SK-N-SH (cell line): ENCODE results near the gene HSPE1. TPM values are rescaled to one million over a fixed set of nuclear protein-coding genes. Genes with fewer than 3 reads are reported as not detected.
A peak's percentile ranks its signal among the peaks of the same experiment; 100 is the strongest.

ENCODE experiments used
- CTCF ChIA-PET: fragments of 300-600, 350-600 bp; formaldehyde crosslinking; extraction: SDS; loops from one replicate; lab custom pipeline; 2021; lab: Yijun Ruan, JAX
- POLR2A ChIA-PET: fragments of 350-600 bp; sonication (Branson Sonifier 250); formaldehyde crosslinking; extraction: SDS; loops from one replicate; lab custom pipeline; 2020; ENCODE audit warnings: antibody characterized with exemption, inconsistent platforms; lab: Yijun Ruan, JAX
- DNase-seq: peaks from one replicate; pipeline ENCODE4 v3.0.0; 2012
- H2AFZ ChIP-seq: fragments of 200-600 bp; sonication (generic); 2 replicates; pipeline ENCODE4 v1.8.1; 2016; ENCODE audit warnings: antibody characterized with exemption, mild to moderate bottlenecking, low read depth
- H3F3A ChIP-seq: fragments of 200-600 bp; sonication (generic); replicated peaks from 2 replicates; pipeline ENCODE3; 2016; ENCODE audit warnings: antibody characterized with exemption, mild to moderate bottlenecking; ENCODE audit not compliant: insufficient read depth
- H3K27ac ChIP-seq, 2 experiments: fragments of 200-500 bp in 1 of 2; fragments of 200-600 bp in 1 of 2; sonication (Bioruptor generic) in 1 of 2; sonication (generic), shearing (Covaris generic) in 1 of 2; 2 replicates each; pipeline versions ENCODE4 v1.5.1 to v1.6.1; 2014 to 2016; ENCODE audit warnings: low read depth in 2 of 2, inconsistent platforms in 1 of 2, low read length in 1 of 2, mild to moderate bottlenecking in 1 of 2, mixed read lengths in 1 of 2
- H3K27me3 ChIP-seq: fragments of 200-600 bp; sonication (generic), shearing (Covaris generic); 2 replicates; pipeline ENCODE4 v1.6.1; 2016; ENCODE audit warnings: mixed run types; ENCODE audit not compliant: insufficient read depth
- H3K36me3 ChIP-seq, 2 experiments: fragments of 200-500 bp in 1 of 2; fragments of 200-600 bp in 1 of 2; sonication (Bioruptor generic) in 1 of 2; sonication (generic) in 1 of 2; replicated peaks in 1 of 2; 2 replicates each; pipeline versions ENCODE3 to v1.5.1; 2014 to 2016; ENCODE audit warnings: low read length in 1 of 2, mild to moderate bottlenecking in 1 of 2; ENCODE audit not compliant: insufficient read depth in 2 of 2, control insufficient read depth in 1 of 2
- H3K4me1 ChIP-seq, 2 experiments: fragments of 200-500 bp in 1 of 2; fragments of 200-600 bp in 1 of 2; sonication (Bioruptor generic) in 1 of 2; sonication (generic), shearing (Covaris generic) in 1 of 2; 2 replicates each; pipeline versions ENCODE4 v1.5.1 to v1.6.1; 2014 to 2016; ENCODE audit warnings: low read depth in 1 of 2, low read length in 1 of 2, mixed run types in 1 of 2; ENCODE audit not compliant: insufficient read depth in 2 of 2, control insufficient read depth in 1 of 2
- H3K4me2 ChIP-seq: fragments of 200-600 bp; sonication (generic), shearing (Covaris generic); 2 replicates; pipeline ENCODE4 v1.6.1; 2017; ENCODE audit warnings: mixed run types
- H3K4me3 ChIP-seq, 2 experiments: fragments of 200-500 bp in 1 of 2; fragments of 200-600 bp in 1 of 2; sonication (Bioruptor generic) in 1 of 2; sonication (generic), shearing (Covaris generic) in 1 of 2; 2 replicates each; pipeline versions ENCODE4 v1.5.1 to v1.8.1; 2014 to 2016; ENCODE audit warnings: low read depth in 2 of 2, inconsistent platforms in 1 of 2, low read length in 1 of 2, mild to moderate bottlenecking in 1 of 2, mixed read lengths in 1 of 2, moderate library complexity in 1 of 2
- H3K79me2 ChIP-seq: fragments of 200-600 bp; sonication (generic); 2 replicates; pipeline ENCODE4 v1.8.1; 2017; ENCODE audit warnings: mild to moderate bottlenecking; ENCODE audit not compliant: insufficient read depth
- H3K9ac ChIP-seq: fragments of 200-600 bp; sonication (generic); 2 replicates; pipeline ENCODE4 v1.6.1; 2017; ENCODE audit warnings: mixed run types
- H3K9me2 ChIP-seq: fragments of 200-600 bp; sonication (generic); 2 replicates; pipeline ENCODE4 v1.6.1; 2017; ENCODE audit warnings: mixed run types
- H3K9me3 ChIP-seq: fragments of 200-600 bp; sonication (generic); 2 replicates; pipeline ENCODE4 v1.6.1; 2017; ENCODE audit warnings: mixed run types, mild to moderate bottlenecking, moderate library complexity
- H4K20me1 ChIP-seq: fragments of 200-600 bp; sonication (generic); 2 replicates; pipeline ENCODE4 v1.6.1; 2017; ENCODE audit warnings: mild to moderate bottlenecking, mixed run types; ENCODE audit not compliant: insufficient read depth
- CHD2 ChIP-seq: fragments of 150-350 bp; IDR thresholded peaks from 2 replicates; pipeline ENCODE4 v1.6.1; 2018; ENCODE audit warnings: low read length; ENCODE audit not compliant: partially characterized antibody
- ELF1 ChIP-seq: IDR thresholded peaks from 2 replicates; pipeline ENCODE4 v1.4.0; 2012
- EZH2phosphoT487 ChIP-seq: fragments of 200-600 bp; sonication (generic); IDR thresholded peaks from 2 replicates; pipeline ENCODE4 v1.6.1; 2017; ENCODE audit warnings: low read depth, mixed run types, mild to moderate bottlenecking, antibody characterized with exemption, moderate library complexity, borderline replicate concordance
- FOSL2 ChIP-seq: IDR thresholded peaks from 2 replicates; pipeline ENCODE4 v1.4.0; 2012; ENCODE audit warnings: low read depth, mild to moderate bottlenecking, moderate library complexity, borderline replicate concordance
- GABPA ChIP-seq: IDR thresholded peaks from 2 replicates; pipeline ENCODE4 v1.4.0; 2012; ENCODE audit warnings: low read depth, mild to moderate bottlenecking
- JUND ChIP-seq: IDR thresholded peaks from 2 replicates; pipeline ENCODE4 v1.4.0; 2012
- MEF2A ChIP-seq: IDR thresholded peaks from 2 replicates; pipeline ENCODE4 v1.4.0; 2012; ENCODE audit warnings: low read depth, borderline replicate concordance
- MXI1 ChIP-seq: IDR thresholded peaks from 2 replicates; pipeline ENCODE4 v1.6.1; 2012; ENCODE audit warnings: mild to moderate bottlenecking, low read depth, low read length, improper control_type of control experiment
- NFIC ChIP-seq: IDR thresholded peaks from 2 replicates; pipeline ENCODE4 v1.4.0; 2012; ENCODE audit warnings: borderline replicate concordance
- NRF1 ChIP-seq: IDR thresholded peaks from 2 replicates; pipeline ENCODE4 v1.6.1; 2012; ENCODE audit warnings: low read depth, mild to moderate bottlenecking, low read length
- POLR2AphosphoS5 ChIP-seq: IDR thresholded peaks from 2 replicates; pipeline ENCODE4 v1.6.1; 2012; ENCODE audit warnings: low read depth, low read length
- RCOR1 ChIP-seq: fragments of 150-350 bp; IDR thresholded peaks from 2 replicates; pipeline ENCODE4 v1.6.1; 2017; ENCODE audit warnings: antibody characterized with exemption, low read length
- RFX5 ChIP-seq: IDR thresholded peaks from 2 replicates; pipeline ENCODE4 v1.6.1; 2012; ENCODE audit warnings: mild to moderate bottlenecking, improper control_type of control experiment, low read length
- SMC3 ChIP-seq: IDR thresholded peaks from 2 replicates; pipeline ENCODE4 v1.6.1; 2012; ENCODE audit warnings: low read depth, low read length, improper control_type of control experiment
- TAF1 ChIP-seq: IDR thresholded peaks from 2 replicates; pipeline ENCODE4 v1.6.1; 2012; ENCODE audit warnings: low read depth, mild to moderate bottlenecking, low read length, moderate library complexity, borderline replicate concordance
- TEAD4 ChIP-seq: IDR thresholded peaks from 2 replicates; pipeline ENCODE4 v1.4.0; 2012; ENCODE audit warnings: mild to moderate bottlenecking, borderline replicate concordance; ENCODE audit not compliant: insufficient read depth
- YY1 ChIP-seq: IDR thresholded peaks from 2 replicates; pipeline ENCODE4 v1.4.0; 2012; ENCODE audit warnings: low read depth, mild to moderate bottlenecking
- WGBS: methylation state at CpG from one replicate; pipeline ENCODE4 v1.1.6; 2017; ENCODE audit warnings: low lambda C conversion rate; 5-methylcytosine and 5-hydroxymethylcytosine counted together
- polyA plus RNA-seq, 3 experiments: library from polyadenylated mRNA; depleted of rRNA; stranded (reverse); fragments of >200 nt; gene quantifications; 2 replicates each; pipeline ENCODE4 v1.2.3, GENCODE V29; 2012
- TF ChIP-seq, protein P1 (sequence below): IDR thresholded peaks from 2 replicates; pipeline ENCODE4 v1.4.0; 2012; ENCODE audit warnings: low read depth
- TF ChIP-seq, protein P2 (sequence below): fragments of 150-350 bp; IDR thresholded peaks from 2 replicates; pipeline ENCODE4 v1.6.1; 2016; ENCODE audit warnings: mild to moderate bottlenecking, low read depth, low read length
- TF ChIP-seq, protein P3 (sequence below): fragments of 150-350 bp; IDR thresholded peaks from 2 replicates; pipeline ENCODE4 v1.6.1; 2017; ENCODE audit warnings: antibody characterized with exemption, low read length, low read depth, borderline replicate concordance
- TF ChIP-seq, protein P4 (sequence below): IDR thresholded peaks from 2 replicates; pipeline ENCODE4 v1.4.0; 2012; ENCODE audit warnings: low read depth, borderline replicate concordance

Gene HSPE1
- polyA plus RNA-seq, 1 of the 3 experiments (the other 2 are of a cell fraction): 130 TPM

DNA sequence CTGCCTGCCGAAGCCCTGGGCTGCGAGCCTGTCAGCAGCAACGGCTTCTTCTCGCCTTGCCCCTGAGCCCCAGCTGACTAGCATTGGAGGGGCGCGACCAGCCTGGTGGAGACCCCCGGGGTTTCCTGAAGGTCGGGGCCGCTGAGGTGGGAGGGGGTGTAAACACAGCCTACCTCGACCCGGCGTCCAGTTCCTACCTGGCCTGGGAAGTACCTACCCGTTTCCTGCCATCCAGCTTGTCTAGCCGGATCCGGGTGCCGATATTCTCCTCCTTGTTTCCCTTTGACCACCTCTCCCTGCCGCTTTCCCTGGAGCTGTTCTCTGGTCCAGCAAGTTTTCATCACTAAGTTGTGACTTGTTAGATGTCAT, 16.2 kb downstream of the HSPE1 start:
- no peaks in the 10 kb centered on the region for H3K9me2 ChIP-seq
- DNase-seq: no peak
- H4K20me1 ChIP-seq: peaks cover 31% of the 10 kb centered on the region
- ChIA-PET CTCF (interaction anchor here (1.1 to 2.2 kb wide), 3 partner anchors 9 to 16 kb away, joined by 3 to 11 read pairs (median 3); partner anchors contain the start of genes HSPD1 and HSPE1), POLR2A (interaction anchor here (0.8 to 3.0 kb wide), 6 partner anchors 10 to 60 kb away, joined by 3 to 46 read pairs (median 4); partner anchors contain the start of genes HSPD1 and HSPE1)
- H3K4me3 ChIP-seq: peak overlapping the region; percentile 77 to 89
- H3K36me3 ChIP-seq: peaks cover 0 to 18% of the 10 kb centered on the region in 2 experiments
- H2AFZ ChIP-seq: peak overlapping the region; percentile 49; the same call in 1 of the 2 replicates
- H3K27ac ChIP-seq: peak overlapping the region; percentile 79 to 97
- H3K27me3 ChIP-seq: no peaks in the 10 kb centered on the region
- no peaks in the 10 kb centered on the region for H3K9me3 ChIP-seq
- 2% methylated on average over 6 of the region's 17 CpGs for WGBS
- peaks cover 0 to 8% of the 10 kb centered on the region in 2 experiments for H3K4me1 ChIP-seq
- H3K4me2 ChIP-seq: peak overlapping the region; percentile 99
- TF ChIP-seq RCOR1: no peak
- TF ChIP-seq NRF1: no peak
- TF ChIP-seq POLR2AphosphoS5: no peak
- TF ChIP-seq ELF1: no peak
- no peak for TF ChIP-seq EZH2phosphoT487
- TF ChIP-seq, protein P1, sequence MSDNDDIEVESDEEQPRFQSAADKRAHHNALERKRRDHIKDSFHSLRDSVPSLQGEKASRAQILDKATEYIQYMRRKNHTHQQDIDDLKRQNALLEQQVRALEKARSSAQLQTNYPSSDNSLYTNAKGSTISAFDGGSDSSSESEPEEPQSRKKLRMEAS: no peak
- TF ChIP-seq, protein P2, sequence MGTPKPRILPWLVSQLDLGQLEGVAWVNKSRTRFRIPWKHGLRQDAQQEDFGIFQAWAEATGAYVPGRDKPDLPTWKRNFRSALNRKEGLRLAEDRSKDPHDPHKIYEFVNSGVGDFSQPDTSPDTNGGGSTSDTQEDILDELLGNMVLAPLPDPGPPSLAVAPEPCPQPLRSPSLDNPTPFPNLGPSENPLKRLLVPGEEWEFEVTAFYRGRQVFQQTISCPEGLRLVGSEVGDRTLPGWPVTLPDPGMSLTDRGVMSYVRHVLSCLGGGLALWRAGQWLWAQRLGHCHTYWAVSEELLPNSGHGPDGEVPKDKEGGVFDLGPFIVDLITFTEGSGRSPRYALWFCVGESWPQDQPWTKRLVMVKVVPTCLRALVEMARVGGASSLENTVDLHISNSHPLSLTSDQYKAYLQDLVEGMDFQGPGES: no peak
- TF ChIP-seq JUND: no peak
- TF ChIP-seq, protein P3, sequence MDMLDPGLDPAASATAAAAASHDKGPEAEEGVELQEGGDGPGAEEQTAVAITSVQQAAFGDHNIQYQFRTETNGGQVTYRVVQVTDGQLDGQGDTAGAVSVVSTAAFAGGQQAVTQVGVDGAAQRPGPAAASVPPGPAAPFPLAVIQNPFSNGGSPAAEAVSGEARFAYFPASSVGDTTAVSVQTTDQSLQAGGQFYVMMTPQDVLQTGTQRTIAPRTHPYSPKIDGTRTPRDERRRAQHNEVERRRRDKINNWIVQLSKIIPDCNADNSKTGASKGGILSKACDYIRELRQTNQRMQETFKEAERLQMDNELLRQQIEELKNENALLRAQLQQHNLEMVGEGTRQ: no peak
- no peak for TF ChIP-seq MXI1
- TF ChIP-seq SMC3: no peak
- no peak for TF ChIP-seq TEAD4
- no peak for TF ChIP-seq GABPA
- peaks cover 55% of the 10 kb centered on the region for H3K79me2 ChIP-seq
- H3F3A ChIP-seq: peaks cover 3% of the 10 kb centered on the region
- peak overlapping the region; percentile 91 for H3K9ac ChIP-seq

DNA sequence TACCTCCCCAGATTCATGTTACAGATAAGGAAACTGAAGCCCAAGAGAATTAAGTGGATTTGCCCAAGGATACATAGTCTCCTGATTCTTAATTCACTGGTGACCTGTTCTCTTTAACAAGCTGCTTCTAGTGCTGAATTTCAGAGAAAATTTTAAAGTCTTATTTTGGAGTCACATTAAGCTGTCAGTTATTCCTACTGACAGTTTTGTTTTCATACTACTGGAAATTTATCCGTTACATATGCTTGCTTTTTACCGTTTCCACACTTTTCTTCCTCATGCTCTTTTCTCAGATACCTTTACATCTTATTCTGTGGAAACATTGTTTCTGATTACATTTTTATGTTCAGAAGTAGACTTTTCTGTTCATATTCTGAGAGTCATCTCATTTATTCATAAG, 17.0 kb downstream of the HSPE1 start:
- Histone ChIP-seq H3K4me3 (peak overlapping the region; percentile 77 to 89), H3K4me1 (peaks cover 0 to 8% of the 10 kb centered on the region in 2 experiments), H3K9me3 (no peaks in the 10 kb centered on the region), H4K20me1 (peaks cover 31% of the 10 kb centered on the region), H3K27ac (peak overlapping the region in 1 of 2 experiments; percentile 79; a peak in 1 of 4 replicates), H3K79me2 (peaks cover 63% of the 10 kb centered on the region), H3K36me3 (peaks cover 0 to 24% of the 10 kb centered on the region in 2 experiments), H3K27me3 (no peaks in the 10 kb centered on the region), H3K9me2 (no peaks in the 10 kb centered on the region), H3K4me2 (peak overlapping the region; percentile 99), H3F3A (peaks cover 3% of the 10 kb centered on the region), H3K9ac (peak overlapping the region; percentile 91), H2AFZ (no peak overlapping the region)
- CTCF ChIA-PET: interaction anchor here (1.2 to 2.2 kb wide), 2 partner anchors 8 to 17 kb away, joined by 3 to 11 read pairs; partner anchors contain the start of genes HSPD1 and HSPE1
- WGBS: 31% methylated on average over 2 of the region's 2 CpGs
- POLR2A ChIA-PET: interaction anchor here (1.0 to 3.0 kb wide), 2 partner anchors 17 to 37 kb away, joined by 3 to 46 read pairs; partner anchors contain the start of genes HSPD1 and HSPE1
- DNase-seq: peak; percentile 11
- TF ChIP-seq, protein P2: no peak
- TF ChIP-seq YY1 (no peak), MEF2A (no peak), EZH2phosphoT487 (no peak), TEAD4 (no peak), TAF1 (no peak), CHD2 (no peak), MXI1 (no peak), FOSL2 (no peak), JUND (no peak), NFIC (no peak), NRF1 (no peak), RFX5 (no peak)
- TF ChIP-seq, protein P1: no peak
- TF ChIP-seq, protein P4, sequence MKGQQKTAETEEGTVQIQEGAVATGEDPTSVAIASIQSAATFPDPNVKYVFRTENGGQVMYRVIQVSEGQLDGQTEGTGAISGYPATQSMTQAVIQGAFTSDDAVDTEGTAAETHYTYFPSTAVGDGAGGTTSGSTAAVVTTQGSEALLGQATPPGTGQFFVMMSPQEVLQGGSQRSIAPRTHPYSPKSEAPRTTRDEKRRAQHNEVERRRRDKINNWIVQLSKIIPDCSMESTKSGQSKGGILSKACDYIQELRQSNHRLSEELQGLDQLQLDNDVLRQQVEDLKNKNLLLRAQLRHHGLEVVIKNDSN: no peak
- TF ChIP-seq, protein P3: no peak
